A204.1 (cell line): ENCODE measurements around the gene RNF186.
"Not testable (repeated sequence)": the region's sequence is repeated elsewhere in the genome, so short reads cannot be mapped to it uniquely, and the experiment has no call there.

Experiments used
- FAIRE-seq: peaks from 2 replicates; lab custom pipeline; 2012; peaks lifted over from hg19 to GRCh38; lab: Jason Lieb, UNC

The RNF186 gene

DNA sequence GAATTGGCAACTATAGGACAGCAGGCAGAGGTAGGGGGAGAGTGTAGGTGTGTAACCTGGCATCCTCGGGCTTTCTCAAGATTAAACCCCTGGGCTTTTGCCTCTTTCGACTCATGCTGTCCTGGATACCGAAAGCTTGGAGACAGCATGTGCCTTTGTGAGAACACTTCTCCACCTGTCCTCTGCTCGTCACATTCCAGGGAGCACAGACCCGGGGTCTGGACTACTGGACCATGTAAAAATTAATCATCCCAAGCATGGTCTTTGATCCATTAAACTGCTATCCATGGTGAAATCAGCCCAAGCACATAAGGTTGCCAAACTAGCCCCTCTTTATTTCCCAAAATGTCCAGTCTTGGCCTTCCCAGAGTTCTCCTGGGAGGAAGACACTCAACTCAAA, 9.0 kb upstream of the RNF186 start:
- FAIRE-seq: no peak

DNA sequence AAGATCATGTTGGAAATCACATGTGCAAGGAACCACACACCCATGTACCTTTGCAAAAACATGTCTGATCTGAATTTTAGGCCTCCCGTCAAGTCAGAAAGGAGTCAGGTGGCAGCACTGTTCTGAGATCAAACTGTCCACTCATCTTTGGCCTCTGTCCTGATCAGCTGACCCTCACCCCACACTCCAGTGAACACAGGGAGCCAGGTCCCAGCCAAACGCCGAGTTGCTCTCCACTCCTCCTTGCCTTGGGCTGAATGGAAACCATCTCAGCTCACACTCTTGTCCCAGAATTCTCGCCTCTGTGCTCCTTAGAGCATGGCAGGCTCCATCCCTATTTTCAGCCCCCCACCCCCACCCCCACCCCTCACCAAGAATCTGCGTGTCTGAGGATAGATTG, 4.6 kb upstream of the RNF186 start:
- no peak for FAIRE-seq

DNA sequence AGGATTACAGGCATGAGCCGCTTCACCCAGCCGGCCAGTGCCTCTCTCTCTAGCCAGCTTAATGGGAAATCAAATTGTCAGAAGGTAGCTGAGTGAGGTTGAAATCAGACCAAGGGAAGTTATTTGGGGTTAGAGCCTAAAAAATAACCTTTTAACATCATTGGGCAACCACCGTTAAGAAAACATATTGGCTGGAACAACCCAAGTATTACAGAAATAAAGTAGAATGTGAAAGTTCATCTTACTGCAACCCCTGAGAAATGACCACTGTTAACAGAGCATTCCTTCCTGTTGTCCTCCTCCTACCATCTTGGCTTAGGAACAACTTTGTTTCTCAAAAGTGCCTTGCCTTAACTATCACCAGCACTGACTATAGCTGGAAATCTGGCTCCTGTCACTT, 3.2 kb upstream of the RNF186 start:
- no peak for FAIRE-seq

DNA sequence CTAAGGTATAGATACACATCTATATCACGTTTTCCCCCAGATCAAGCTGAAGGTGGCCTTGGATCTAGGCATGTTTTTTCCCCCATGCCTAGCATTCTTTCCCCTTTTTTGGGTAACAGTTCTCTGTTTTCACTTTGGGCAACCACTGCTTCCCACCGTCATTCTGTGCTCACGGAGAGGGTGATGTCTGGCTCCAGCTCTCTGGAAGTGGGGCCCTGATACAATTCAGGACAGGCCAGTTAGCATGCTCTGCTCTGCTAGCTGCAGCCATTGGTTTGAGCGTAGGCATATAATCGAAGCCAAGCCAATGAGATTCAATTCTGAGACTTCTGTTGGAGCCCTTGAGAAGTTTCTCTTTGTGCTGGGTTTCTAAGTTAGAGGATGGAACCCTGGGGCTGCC, 2.1 kb upstream of the RNF186 start:
- FAIRE-seq: no peak

DNA sequence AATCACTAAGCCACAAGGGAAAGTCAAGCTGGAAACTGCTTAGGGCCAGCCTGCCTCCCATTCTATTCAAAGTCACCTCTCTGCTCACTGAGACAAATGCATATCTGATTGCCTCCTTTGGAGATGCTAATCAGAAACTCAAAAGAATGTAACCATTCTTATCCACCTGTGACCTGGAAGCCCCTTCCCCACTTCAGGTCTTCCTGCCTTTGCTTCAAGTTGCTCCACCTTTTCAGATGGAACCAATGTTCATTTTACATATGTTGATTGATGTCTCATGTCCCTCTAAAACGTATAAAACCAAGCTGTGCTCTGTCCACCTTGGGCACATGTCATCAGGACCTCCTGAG, 1.6 kb upstream of the RNF186 start:
- FAIRE-seq: not testable (repeated sequence)

DNA sequence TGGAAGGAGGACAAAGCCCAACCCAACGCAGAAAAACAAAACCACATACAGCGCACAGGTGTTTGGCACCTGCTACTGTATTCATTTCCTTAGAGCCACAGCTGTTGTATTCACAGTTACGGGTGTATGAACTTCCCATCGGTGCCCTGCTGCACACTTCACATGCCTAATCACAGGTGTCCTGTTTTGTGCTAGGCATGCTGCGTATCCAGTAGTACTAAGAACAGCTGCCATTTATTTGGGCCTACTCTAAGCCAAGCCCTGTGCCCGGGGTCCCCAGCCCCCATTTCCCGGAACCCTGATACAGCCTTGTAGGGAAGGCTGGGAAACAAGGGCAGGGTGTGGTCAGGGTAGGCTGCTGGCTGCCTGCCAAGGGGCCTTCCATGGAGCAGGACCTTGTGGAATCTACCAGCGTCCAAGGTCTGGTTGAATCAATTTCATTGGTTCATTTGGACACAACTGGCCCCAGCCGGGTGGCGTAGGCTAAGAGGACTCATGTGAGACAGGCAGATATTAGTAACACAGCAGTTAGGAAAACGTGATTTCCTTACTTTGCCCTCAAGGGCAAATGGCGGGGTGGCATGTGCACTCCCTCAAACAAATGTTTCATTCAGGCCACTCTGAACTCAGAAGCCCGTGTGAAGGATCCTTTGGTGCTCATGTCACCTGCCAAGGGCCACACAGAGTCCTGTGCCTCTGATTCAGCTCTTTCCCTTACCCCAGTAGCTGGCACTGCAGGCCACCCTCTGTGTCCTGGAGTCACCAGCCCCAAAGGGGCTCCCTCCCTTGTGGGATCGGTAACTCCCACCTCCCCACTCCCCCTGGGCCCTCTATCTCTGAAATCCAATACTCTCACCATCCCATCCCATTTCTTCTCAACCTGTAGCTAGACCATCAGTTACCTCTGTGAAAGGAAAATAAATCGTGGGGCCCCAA, 986 bp upstream of the RNF186 start:
- FAIRE-seq: no peak

DNA sequence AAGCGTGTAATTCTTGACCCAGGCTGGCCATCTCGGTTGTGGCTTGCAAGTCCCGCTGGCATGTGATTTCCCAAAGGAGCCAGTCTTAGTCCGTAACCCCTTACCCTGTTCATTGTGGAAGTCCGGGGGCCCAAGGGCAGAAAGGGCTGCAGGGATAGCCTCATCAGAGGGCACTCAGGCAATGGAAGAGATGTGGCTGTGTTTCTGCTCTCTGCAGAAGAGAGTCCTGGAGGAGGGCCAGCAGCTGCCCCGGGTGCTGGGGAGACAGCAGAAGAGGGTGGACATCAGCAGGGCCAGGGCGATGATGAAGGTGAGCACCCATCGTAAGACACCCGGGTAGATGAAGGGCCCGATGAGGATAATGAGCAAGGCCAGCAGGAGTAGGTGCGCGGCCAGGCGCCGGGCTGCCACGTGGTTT, 830 bp downstream of the RNF186 start:
- FAIRE-seq: no peak

DNA sequence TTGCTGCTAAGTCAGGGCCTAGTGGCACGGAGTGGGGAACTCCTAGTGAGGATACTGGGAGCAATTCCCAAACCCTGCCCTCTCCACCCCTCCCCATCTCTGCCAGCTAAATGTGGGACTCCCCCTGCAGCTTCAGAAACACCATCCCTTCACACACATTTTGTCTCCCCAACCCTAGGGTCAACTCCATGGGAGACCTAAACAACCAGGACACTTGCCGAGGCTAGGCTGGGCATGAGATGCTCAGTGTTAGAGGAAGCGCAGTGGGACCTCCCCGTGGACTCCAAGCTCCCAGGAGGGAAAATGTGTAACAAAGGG, 1.5 kb downstream of the RNF186 start:
- no peak for FAIRE-seq

DNA sequence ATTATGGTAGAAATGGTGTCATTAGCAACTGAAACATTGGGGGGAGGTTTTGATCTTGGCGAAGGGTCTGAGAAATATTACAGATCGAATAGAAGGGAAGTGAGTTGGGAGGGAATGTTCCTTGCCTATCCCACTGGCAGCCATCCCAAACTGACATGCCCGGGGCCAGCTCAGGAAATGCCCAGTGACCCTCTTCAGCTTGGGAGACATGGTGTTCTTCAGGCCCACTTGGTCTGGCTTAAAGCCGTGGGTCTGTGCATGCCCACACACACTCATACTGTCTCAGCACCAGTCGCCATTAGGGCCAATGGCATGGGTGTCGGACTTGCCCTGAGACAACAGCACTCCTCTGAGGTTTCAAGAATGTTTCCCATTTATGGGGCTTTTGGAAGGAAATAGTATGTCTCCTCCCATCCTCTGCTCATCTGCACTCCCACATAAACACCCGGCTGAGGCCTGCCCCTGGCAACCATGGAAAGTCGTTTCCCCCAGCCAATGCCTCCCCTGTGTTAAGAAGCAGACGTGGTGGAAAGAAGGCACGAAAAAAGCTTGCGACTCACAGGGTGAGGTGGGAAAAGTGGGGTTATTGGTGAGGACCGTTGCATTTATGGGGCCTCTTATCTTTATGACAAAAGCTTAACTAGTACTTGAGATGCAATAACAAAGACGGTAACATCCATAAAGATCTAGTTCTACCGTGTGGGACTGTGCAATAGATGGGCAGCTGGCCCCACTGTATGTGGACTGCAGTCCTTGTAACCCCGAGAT, 2.0 kb downstream of the RNF186 start:
- no peak for FAIRE-seq

DNA sequence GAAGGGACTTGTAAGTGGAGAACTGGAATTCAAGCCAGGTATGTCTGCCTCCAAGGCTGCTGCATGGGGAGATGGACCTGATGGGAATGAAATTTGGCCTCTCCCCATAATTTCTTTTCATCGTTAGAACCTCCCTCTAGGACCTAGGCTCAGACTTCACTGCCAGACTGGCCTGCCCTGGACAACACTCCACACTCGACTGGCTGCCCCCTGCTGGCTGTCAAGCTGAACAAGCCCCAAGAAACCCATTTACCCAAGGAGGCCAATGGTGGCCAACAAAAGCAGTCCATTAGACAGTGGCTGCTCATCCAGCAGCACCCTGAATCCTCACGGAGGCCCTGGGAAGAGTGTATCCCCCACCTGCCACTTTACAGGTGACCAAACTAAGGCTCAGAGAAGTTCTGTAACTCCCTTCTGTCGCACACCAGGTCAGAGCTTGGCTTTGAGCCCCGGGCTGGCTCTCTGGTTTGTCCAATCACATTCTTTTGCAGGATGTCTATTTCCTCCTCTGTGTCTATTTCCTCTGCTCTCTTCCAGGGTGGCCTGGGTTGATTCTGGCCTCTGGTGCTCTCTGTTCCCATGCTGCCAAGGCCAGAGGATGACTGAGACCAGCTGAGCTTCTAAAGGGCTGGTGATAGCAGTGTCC, 3.8 kb downstream of the RNF186 start:
- FAIRE-seq: no peak

DNA sequence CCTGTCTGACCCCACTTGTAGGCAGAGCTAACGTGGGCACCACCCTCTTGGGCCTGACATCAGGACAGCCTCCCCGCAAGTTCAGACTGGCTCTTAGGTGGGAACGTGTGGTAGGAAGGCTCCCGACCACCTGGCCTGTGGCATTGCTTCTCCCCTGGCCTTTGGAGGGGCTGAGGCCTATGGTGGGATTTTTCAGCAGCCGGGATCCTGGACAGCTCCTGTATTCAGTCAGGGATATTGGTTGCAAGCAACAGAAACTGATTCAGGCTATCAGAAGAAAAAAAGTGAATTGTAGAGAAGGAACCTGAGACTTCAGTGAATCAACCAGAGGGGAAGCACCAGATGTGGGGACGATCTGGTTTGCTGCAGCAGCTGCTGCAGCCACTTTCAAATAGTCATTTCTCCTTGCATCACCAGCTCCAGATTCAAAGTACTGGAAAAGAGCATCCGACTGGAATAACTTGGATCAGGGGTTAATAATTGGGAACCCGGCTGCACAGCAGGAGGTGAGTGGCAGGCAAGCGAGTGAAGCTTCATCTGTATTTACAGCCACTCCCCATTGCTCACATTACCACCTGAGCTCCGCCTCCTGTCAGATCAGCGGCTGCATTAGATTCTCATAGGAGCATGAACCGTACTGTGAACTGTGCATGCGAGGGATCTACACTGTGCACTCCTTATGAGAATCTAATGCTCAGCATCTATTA, 5.9 kb downstream of the RNF186 start:
- no peak for FAIRE-seq

DNA sequence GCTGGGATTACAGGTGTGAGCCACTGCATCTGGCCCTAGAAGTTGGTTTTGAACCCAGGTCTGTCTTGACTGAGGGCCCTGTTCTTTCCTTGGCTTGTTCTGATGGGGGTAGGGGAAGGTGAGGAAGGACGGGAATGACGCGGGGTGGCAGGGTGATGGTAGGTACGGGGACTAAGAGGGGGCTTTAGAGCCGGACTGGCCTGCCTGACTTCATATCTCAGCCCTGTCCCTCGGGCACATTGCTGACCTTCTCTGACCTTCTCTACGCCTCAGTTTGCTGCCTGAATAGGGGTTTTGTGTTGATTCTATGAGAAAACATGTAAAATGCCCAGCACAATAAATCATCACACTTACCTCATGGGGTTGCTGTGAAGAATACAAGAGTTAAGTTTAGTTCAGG, 6.7 kb downstream of the RNF186 start:
- no peak for FAIRE-seq

DNA sequence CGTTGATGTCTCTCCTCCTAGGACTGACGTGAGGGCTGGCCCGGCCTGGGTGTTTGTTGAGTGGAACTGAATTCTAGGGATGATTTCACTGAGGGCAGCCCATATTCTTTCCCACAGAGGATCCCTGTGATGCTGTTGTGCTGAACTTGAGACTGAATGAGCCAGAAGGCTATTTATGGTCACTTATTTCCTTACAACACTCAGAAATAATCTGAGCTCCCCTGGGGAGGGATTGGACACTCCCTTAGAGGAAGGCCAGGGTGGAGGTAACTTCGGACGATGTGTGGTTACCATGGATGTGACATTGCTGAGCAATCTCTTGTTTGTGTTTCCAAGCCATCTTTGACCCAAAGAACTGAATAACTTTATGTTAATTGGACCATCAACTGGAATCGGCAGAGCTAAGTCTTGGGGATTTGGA, 10.2 kb downstream of the RNF186 start:
- FAIRE-seq: no peak

DNA sequence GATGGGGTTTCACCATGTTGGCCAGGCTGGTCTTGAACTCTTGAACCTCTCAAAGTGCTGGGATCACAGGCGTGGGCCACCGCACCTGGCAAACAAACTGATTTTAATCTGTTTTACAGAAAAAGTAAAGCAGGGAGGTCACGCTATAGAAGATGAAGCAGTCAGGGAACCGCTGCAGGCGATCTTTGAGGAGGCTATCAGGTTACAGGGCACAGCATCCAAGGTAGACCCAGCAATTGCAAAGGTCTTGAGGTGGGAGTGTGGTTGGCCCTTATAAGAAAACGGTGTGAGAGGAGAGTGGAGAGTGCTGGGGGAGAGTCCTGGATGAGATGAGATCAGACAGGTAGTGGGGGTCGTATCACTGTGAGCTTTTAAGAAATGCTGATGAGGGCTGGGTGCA, 12.8 kb downstream of the RNF186 start:
- no peak for FAIRE-seq

DNA sequence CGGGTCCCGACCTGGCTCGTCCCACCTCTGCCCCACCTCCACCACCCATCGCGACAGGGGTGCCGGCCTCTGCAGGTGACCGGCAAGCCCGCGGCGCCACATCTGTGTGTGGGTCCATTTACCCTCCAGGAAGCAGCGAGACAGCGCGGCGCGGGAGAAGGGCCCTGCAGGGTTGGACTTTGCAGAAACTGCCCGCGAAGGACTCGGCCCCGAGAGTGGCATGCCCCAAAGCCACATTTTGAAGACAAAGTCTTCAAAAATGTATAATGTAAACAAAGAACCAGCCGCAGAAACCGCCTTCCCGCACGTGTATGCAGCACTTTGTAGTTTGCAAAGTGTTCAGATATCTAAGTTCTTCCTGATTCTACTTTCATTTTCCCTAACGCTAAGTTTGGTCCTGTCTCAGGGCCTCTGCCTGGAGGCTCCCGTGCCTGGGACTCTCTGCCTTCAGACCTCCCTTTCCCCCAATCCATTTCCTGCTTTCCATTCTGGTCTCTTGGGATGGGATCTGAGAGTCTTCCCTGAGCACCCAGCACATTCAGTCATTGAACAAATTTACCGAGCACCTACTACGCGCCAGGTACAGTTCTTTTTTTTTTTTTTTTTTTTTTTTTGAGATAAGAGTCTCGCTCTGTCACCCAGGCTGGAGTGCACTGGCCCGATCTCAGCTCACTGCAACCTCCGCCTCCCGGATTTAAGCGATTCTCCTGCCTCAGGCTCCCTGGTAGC, 14.8 kb downstream of the RNF186 start:
- no peak for FAIRE-seq

DNA sequence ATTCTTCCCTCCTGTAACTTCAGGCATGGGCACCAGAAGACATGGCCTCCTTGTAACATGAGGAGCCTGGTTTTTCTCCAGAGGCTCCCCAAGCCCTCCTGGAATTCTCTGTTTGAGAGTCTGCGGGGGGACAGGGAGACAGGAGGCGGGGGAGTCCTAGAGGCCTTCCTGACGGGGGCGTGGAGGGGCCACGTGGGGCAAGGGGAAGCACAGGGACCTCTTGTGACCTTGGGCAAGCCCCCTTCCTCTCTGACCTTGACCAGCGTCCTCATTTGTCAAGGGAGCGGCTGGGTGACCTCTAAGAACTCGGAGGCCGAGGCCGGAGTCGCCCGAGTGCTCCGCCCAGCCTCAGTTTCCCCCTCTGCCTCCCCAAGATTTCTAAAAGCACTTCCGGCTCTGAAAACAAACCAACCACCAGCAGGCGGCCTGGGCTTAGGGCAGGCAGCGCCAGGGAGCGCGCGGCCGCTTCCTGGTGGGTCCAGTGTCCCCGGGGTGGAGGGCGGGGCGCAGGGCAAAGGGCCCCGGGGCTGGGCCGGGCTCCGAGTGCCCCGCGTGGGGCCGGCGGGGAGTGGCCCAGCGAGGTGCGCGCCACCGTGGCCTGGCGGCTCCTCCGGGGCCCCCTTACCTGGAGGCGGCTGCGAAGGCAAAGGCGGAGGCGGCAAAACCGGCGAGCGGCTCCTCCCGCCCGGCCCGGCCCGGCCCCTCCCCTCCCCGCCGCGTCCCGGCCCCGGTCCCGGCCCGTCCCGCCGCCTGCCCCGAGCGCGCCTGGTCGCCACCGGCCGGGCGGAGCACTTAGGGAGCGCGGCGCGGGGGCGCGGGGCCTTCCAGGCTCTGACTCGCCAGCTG, 15.6 kb downstream of the RNF186 start, which contains the start of gene TMCO4:
Gene TMCO4 (minus strand): TSS at position 687 of the 846 bp plus-strand sequence. CDS start 19,158 bp downstream, outside the sequence.
- no peak for FAIRE-seq

DNA sequence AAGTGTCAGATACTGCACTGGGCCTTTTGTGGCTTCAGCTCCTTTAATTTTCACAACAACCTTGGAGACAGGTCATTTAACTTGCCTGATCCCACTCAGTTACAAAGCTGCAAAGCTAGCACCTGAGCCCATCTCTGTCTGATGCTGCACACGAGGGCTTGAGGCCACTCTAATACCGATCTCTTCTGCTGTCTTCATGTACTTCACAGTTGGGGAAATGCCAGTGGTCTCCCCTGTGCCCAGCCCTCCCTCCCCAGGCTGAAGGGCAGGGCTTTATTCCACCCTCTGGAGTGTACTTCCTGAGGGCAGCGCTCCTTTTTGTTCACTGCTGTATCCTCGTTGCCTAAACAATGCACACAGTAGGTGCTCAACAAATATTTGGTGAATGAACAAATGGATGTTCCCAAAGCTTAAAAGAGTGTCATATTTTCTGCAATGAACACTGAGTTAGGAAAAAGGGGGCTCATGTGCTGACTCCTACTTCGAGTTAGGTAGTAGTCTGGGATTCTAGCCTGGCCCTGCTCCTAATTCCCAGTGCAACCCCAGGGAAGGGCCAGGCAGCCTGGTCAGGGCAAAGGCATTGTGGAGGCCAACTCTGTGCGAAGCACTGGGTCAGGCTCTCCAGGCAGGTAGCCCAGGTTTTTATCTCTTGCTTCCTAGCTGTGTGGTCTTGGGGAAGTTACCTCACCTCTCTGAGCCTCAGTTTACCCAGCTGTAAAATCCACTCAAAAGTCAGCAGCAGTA, 16.4 kb downstream of the RNF186 start:
- FAIRE-seq: no peak

DNA sequence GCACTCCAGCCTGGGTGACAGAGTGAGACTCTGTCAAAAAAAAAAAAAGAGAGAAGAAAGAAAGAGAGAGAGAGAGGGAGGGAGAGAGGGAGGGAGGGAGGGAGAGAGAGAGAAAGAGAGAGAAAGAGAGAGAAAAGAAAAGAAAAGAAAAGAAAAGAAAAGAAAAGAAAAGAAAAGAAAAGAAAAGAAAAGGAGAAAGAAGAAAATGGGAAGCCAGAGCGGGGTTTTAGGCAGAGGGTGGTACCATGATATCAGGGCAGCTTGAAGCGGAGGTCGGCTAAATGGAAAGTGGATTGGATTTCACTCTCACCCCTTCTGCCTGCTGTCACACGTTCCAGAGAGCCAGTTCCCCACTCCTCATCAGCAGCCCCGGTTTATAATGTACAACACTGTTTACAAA, 17.3 kb downstream of the RNF186 start:
- no peak for FAIRE-seq

DNA sequence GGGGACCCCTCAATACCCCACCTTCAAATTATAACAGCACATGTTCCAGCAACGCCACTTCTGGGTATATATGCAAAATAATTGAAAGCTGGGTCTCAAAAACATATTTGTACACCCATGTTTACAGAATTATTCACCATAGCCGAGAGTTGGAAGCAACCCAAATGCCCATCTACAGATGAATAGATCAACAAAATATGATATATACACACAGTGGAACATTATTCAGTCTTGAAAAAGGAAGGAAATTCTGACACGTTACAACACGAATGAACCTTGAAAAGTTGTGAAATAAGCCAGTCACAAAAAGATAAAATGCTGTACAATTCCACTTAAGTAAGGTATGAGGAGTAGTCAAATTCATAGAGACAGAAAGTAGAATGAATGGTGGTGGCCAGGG, 20.5 kb downstream of the RNF186 start:
- FAIRE-seq: no peak
